OCI-LY7 (cell line): ENCODE results near the gene SLC8A1. TPM values are rescaled to one million over a fixed set of nuclear protein-coding genes. Genes with fewer than 3 reads are reported as not detected.

Source experiments
- BruUV-seq: library from RNA; stranded (reverse); fragments of 400-500 nt; replicated peaks from 2 replicates; lab custom pipeline; 2021; lab: Mats Ljungman, UMichigan
- CTCF ChIA-PET: fragments of 300-600 bp; sonication (Branson Sonifier 250); formaldehyde crosslinking; loops from one replicate; lab custom pipeline; 2022; ENCODE audit warnings: antibody characterized with exemption; ENCODE audit not compliant: unreplicated experiment; lab: Charles Lee
- POLR2A ChIA-PET: fragments of 300-600 bp; sonication (Branson Sonifier 250); formaldehyde crosslinking; loops from one replicate; lab custom pipeline; 2022; ENCODE audit warnings: antibody characterized with exemption; lab: Charles Lee
- DNase-seq: peaks from one replicate; pipeline ENCODE4 v3.0.0-alpha.2; 2015; ENCODE audit warnings: low spot score
- H2AFZ ChIP-seq: fragments of 200-600 bp; sonication (generic), shearing (Covaris generic); 2 replicates; pipeline ENCODE4 v1.6.1; 2014; ENCODE audit warnings: mild to moderate bottlenecking, antibody characterized with exemption, low read length, moderate library complexity
- H3K27ac ChIP-seq: fragments of 200-600 bp; sonication (generic); 2 replicates; pipeline ENCODE4 v1.5.1; 2014; ENCODE audit warnings: mixed run types, low read depth, mild to moderate bottlenecking, moderate library complexity, low read length, inconsistent platforms; ENCODE audit not compliant: poor library complexity, severe bottlenecking
- H3K36me3 ChIP-seq: fragments of 200-600 bp; sonication (generic); 2 replicates; pipeline ENCODE4 v1.6.1; 2014; ENCODE audit warnings: mild to moderate bottlenecking, antibody characterized with exemption, low read length, moderate library complexity, mixed read lengths; ENCODE audit not compliant: insufficient read depth
- H3K4me1 ChIP-seq: fragments of 200-600 bp; sonication (generic); 2 replicates; pipeline ENCODE4 v1.5.1; 2014; ENCODE audit warnings: mild to moderate bottlenecking, low read length; ENCODE audit not compliant: insufficient read depth, poor library complexity, severe bottlenecking
- H3K4me2 ChIP-seq: fragments of 200-600 bp; sonication (generic); 2 replicates; pipeline ENCODE4 v1.6.1; 2014; ENCODE audit warnings: mild to moderate bottlenecking, low read length
- H3K4me3 ChIP-seq: fragments of 200-600 bp; sonication (generic); 2 replicates; pipeline ENCODE4 v1.5.1; 2014; ENCODE audit warnings: mild to moderate bottlenecking, low read depth, low read length; ENCODE audit not compliant: poor library complexity, severe bottlenecking
- H3K79me2 ChIP-seq: fragments of 200-600 bp; sonication (generic); 2 replicates; pipeline ENCODE4 v1.6.1; 2016; ENCODE audit warnings: low read depth, mild to moderate bottlenecking, low read length, moderate library complexity, mixed read lengths; ENCODE audit not compliant: insufficient read depth
- H3K9me2 ChIP-seq: fragments of 200-600 bp; sonication (generic); 2 replicates; pipeline ENCODE4 v1.6.1; 2016; ENCODE audit warnings: mild to moderate bottlenecking, low read length, mixed read lengths; ENCODE audit not compliant: insufficient read depth
- H3K9me3 ChIP-seq: fragments of 200-600 bp; sonication (generic); 2 replicates; pipeline ENCODE4 v1.6.1; 2014; ENCODE audit warnings: mild to moderate bottlenecking, mixed run types, low read length, mixed read lengths
- H4K20me1 ChIP-seq: fragments of 200-600 bp; sonication (generic); 2 replicates; pipeline ENCODE4 v1.6.1; 2014; ENCODE audit warnings: mild to moderate bottlenecking, antibody characterized with exemption, low read length, moderate library complexity, mixed read lengths; ENCODE audit not compliant: insufficient read depth
- EZH2phosphoT487 ChIP-seq: fragments of 200-600 bp; sonication (generic); IDR thresholded peaks from 2 replicates; pipeline ENCODE4 v1.6.1; 2018; ENCODE audit warnings: low read depth, borderline replicate concordance, mild to moderate bottlenecking, mixed run types, antibody characterized with exemption, low read length, moderate library complexity, mixed read lengths
- intact Hi-C: fragments of 100-400 bp; cut with micrococcal nuclease; formaldehyde crosslinking; loops from one replicate; pipeline ENCODE4 v1.10.0; 2022; ENCODE audit not compliant: unreplicated experiment
- total RNA-seq, 2 experiments: library from RNA; depleted of rRNA in 1 of 2; stranded (reverse); fragments of >200 nt in 1 of 2; shearing (Covaris generic) in 1 of 2; gene quantifications; 2 replicates each; pipeline ENCODE4 v1.2.3, GENCODE V29; 2014 to 2022
- TF ChIP-seq, protein P1 (sequence below): fragments of 200-600 bp; sonication (generic); conservative IDR thresholded peaks from 2 replicates; pipeline ENCODE4 v1.5.1; 2014; ENCODE audit warnings: mild to moderate bottlenecking, antibody characterized with exemption, low read length, moderate library complexity, mixed read lengths

The SLC8A1 gene
- total RNA-seq, 2 experiments from 2014 or later: 3.6 to 7.3 TPM

- no peak for DNase-seq
- Histone ChIP-seq H3K27ac (no peak overlapping the region), H3K4me3 (no peak overlapping the region), H4K20me1 (no peaks in the 10 kb centered on the region), H3K9me2 (no peaks in the 10 kb centered on the region), H3K4me2 (no peak overlapping the region), H2AFZ (no peak overlapping the region), H3K36me3 (no peaks in the 10 kb centered on the region), H3K9me3 (no peaks in the 10 kb centered on the region), H3K79me2 (no peaks in the 10 kb centered on the region), H3K4me1 (no peaks in the 10 kb centered on the region)
- ChIA-PET CTCF (no interaction called here), POLR2A (interaction anchor here (0.9 kb wide), 1 partner anchor 17 kb away, joined by 3 read pairs; no protein-coding TSS in a partner anchor)
- TF ChIP-seq EZH2phosphoT487: no peak
- TF ChIP-seq, protein P1, sequence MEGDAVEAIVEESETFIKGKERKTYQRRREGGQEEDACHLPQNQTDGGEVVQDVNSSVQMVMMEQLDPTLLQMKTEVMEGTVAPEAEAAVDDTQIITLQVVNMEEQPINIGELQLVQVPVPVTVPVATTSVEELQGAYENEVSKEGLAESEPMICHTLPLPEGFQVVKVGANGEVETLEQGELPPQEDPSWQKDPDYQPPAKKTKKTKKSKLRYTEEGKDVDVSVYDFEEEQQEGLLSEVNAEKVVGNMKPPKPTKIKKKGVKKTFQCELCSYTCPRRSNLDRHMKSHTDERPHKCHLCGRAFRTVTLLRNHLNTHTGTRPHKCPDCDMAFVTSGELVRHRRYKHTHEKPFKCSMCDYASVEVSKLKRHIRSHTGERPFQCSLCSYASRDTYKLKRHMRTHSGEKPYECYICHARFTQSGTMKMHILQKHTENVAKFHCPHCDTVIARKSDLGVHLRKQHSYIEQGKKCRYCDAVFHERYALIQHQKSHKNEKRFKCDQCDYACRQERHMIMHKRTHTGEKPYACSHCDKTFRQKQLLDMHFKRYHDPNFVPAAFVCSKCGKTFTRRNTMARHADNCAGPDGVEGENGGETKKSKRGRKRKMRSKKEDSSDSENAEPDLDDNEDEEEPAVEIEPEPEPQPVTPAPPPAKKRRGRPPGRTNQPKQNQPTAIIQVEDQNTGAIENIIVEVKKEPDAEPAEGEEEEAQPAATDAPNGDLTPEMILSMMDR: no peak
- BruUV-seq: no TSS peak
- intact Hi-C loops: no loop called here
Observed at GRCh38 chr2:40204268-40204667, 247.6 kb downstream of the SLC8A1 start.

GRCh38 chr2:40202798-40203400 lies 249.0 kb downstream of the SLC8A1 start:
- intact Hi-C loops: no loop called here
- CTCF ChIA-PET: interaction anchor here (1.0 kb wide), 1 partner anchor 21 kb away, joined by 3 read pairs; no protein-coding TSS in a partner anchor

GRCh38 chr2:40201425-40201824 lies 250.5 kb downstream of the SLC8A1 start:
- Histone ChIP-seq H3K4me1 (no peaks in the 10 kb centered on the region), H4K20me1 (no peaks in the 10 kb centered on the region), H3K9me2 (no peaks in the 10 kb centered on the region), H3K4me2 (no peak overlapping the region), H3K4me3 (no peak overlapping the region), H3K9me3 (no peaks in the 10 kb centered on the region), H3K27ac (no peak overlapping the region), H3K79me2 (no peaks in the 10 kb centered on the region), H3K36me3 (no peaks in the 10 kb centered on the region), H2AFZ (no peak overlapping the region)
- TF ChIP-seq, protein P1: no peak
- TF ChIP-seq EZH2phosphoT487: no peak
- POLR2A ChIA-PET: interaction anchor here (1.3 kb wide), 1 partner anchor 42 kb away, joined by 3 read pairs; no protein-coding TSS in a partner anchor
- no peak for DNase-seq
- intact Hi-C loops: no loop called here
- CTCF ChIA-PET: no interaction called here
- BruUV-seq: no TSS peak

More at GRCh38 chr2:40202798-40203400, 249.0 kb downstream of the SLC8A1 start:
- Histone ChIP-seq H3K9me2 (no peaks in the 10 kb centered on the region), H3K4me1 (no peaks in the 10 kb centered on the region), H3K36me3 (no peaks in the 10 kb centered on the region), H3K79me2 (no peaks in the 10 kb centered on the region), H3K9me3 (no peaks in the 10 kb centered on the region), H4K20me1 (no peaks in the 10 kb centered on the region), H3K4me2 (no peak overlapping the region), H3K27ac (no peak overlapping the region), H3K4me3 (no peak overlapping the region), H2AFZ (no peak overlapping the region)
- no peak for TF ChIP-seq EZH2phosphoT487
- TF ChIP-seq, protein P1: no peak
- no TSS peak for BruUV-seq
- POLR2A ChIA-PET: no interaction called here
- no peak for DNase-seq
